GM06990 (cell line): ENCODE measurements around the gene CRYBA4.

Experiments
- DNase-seq: peaks from one replicate; pipeline ENCODE4 v3.0.0-alpha.2; 2011; ENCODE audit not compliant: insufficient read length; ENCODE audit errors: extremely low read depth
- H3K27me3 ChIP-seq: replicated peaks from 2 replicates; pipeline ENCODE4 v1.6.0; 2011; ENCODE audit warnings: low read length; ENCODE audit not compliant: control insufficient read depth, insufficient read depth
- H3K36me3 ChIP-seq: 2 replicates; pipeline ENCODE4 v1.5.1; 2011; ENCODE audit warnings: low read length; ENCODE audit not compliant: control insufficient read depth, insufficient read depth
- H3K4me3 ChIP-seq: replicated peaks from 2 replicates; pipeline ENCODE4 v1.5.1; 2011; ENCODE audit warnings: low read depth, mild to moderate bottlenecking, control low read depth, low read length
- TF ChIP-seq, protein P1 (sequence below): IDR thresholded peaks from 2 replicates; pipeline ENCODE4 v1.5.1; 2011; ENCODE audit warnings: low read length, control low read depth, mild to moderate bottlenecking, inconsistent platforms; ENCODE audit not compliant: insufficient read depth, poor library complexity, severe bottlenecking

Gene CRYBA4

DNA sequence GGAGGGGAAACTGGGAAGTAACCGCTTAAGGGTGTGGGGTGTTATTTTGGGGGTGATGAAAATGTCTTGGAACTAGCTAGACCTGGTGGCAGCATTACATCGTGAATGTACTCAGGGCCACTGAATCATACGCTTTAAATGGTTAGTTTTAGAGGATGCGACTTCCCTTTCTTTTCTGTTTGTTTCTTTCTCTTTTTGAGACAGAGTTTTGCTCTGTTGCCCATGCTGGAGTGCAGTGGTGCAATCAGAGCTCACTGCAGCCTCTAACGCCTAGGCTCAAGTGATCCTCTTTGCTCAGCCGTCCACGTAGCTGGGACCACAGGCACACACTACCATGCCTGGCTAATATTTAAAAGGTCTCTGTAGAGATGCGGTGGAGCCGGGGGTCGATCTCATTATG lies 30.1 kb downstream of the CRYBA4 start:
- TF ChIP-seq, protein P1, sequence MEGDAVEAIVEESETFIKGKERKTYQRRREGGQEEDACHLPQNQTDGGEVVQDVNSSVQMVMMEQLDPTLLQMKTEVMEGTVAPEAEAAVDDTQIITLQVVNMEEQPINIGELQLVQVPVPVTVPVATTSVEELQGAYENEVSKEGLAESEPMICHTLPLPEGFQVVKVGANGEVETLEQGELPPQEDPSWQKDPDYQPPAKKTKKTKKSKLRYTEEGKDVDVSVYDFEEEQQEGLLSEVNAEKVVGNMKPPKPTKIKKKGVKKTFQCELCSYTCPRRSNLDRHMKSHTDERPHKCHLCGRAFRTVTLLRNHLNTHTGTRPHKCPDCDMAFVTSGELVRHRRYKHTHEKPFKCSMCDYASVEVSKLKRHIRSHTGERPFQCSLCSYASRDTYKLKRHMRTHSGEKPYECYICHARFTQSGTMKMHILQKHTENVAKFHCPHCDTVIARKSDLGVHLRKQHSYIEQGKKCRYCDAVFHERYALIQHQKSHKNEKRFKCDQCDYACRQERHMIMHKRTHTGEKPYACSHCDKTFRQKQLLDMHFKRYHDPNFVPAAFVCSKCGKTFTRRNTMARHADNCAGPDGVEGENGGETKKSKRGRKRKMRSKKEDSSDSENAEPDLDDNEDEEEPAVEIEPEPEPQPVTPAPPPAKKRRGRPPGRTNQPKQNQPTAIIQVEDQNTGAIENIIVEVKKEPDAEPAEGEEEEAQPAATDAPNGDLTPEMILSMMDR: no peak
- DNase-seq: no peak
- peaks cover under 1% of the 10 kb centered on the region; the same call in 1 of the 2 replicates for H3K27me3 ChIP-seq
- no peaks in the 10 kb centered on the region for H3K36me3 ChIP-seq
- H3K4me3 ChIP-seq: no peak overlapping the region

DNA sequence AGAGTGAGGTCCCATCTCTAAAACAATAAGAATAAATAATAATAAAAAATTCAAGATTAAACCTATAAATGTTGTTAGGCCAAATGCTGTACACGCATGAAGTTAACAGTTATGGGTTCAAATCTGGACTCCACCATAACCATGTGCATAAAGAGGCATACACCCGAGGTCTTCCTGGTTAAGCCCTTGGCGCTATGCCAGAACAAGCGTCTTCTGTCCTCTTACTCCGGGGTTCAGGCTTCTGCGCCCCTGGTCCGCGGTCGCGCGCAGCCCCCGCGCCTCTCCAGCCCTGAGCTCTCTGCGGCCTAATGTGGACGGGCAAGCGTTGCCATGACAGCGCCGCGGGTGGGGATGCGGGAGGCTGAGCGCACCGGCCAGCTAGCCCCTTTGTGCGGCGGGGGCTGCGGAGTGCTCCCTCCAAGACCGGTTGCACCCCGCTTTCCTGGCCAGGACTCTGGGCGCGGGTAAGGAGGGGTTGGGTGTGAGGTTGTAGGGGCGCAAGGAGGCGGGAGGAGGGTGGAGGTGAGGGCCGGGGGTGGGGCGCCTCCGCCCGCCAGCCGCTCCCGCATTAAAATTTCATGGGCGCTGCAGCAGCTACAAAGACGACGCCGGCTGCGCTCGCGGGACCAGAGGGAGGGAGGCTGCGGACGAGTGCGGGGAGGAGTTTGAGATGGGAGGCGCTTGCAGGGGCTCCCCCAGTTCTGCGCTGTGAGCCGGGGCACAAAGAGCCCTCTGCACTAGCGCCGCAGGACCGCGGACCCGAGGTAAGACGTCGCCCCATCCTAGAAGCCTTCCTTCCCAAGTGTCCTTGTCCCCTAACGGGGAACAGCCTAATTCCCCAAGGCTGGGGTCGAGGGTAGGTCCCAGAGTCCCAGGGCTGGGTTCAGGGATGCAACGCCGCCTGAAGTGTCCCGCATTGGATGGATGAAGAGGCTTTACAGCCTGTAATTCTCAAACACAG lies 35.4 kb downstream of the CRYBA4 start, which contains the start of gene MIAT:
MIAT (plus strand) TSS at position 698 of the 961 bp plus-strand sequence.
- peak within 1 kb of the TSS; percentile 39 for H3K4me3 ChIP-seq
- H3K36me3 ChIP-seq: no peaks in the 10 kb centered on the region
- peak; percentile 73 for DNase-seq
- peaks cover 2% of the 10 kb centered on the region for H3K27me3 ChIP-seq
- TF ChIP-seq, protein P1: no peak

- Histone ChIP-seq H3K4me3 (peak overlapping the region; percentile 39), H3K27me3 (peaks cover 2% of the 10 kb centered on the region), H3K36me3 (no peaks in the 10 kb centered on the region)
- no peak for DNase-seq
- TF ChIP-seq, protein P1: no peak
Measured at GRCh38 chr22:26658161-26658560, 36.4 kb downstream of the CRYBA4 start.

DNA sequence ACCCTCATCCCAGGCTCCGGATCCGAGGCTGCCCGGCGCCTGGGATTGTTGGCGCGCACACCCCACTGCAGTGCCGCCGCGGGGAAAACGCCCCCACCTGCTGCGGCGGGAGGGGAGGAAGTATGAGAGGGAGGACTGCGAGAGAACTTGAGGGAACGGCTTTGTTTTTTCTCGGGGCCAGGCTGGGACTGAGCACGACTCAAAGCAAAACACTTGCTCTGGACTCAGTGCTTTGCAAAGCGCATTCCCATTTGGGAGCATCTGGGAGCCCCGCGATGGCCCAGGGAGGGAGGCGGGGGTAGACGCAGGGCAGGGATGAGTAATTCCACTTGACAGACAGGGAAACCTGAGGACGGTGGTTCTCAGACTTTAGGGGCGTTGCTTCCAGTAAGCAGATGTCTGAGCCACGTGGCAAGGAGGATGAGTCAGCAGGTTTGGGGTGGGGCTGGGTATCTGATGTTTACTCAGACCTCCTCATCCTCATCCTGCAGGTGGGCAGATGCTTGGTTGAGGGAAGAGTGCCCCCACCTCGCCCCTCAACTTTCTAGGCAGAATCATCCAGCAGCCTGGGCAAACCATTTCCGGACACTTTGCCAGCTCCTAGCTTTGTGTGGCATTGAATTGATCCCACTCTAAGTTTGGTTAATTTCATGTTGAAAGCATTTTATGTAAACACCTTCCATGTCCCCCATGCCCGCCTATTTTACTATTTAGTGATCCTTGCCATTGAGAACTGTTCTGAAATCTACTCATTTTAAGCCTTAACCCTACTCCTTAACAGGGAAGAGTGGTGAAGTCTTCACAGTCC lies 37.1 kb downstream of the CRYBA4 start:
- TF ChIP-seq, protein P1: no peak
- Histone ChIP-seq H3K27me3 (peaks cover 2% of the 10 kb centered on the region), H3K4me3 (peak overlapping the region; percentile 39), H3K36me3 (no peaks in the 10 kb centered on the region)
- peak; percentile 70 for DNase-seq

GRCh38 chr22:26660356-26660755 lies 38.6 kb downstream of the CRYBA4 start:
- Histone ChIP-seq H3K4me3 (no peak overlapping the region), H3K36me3 (no peaks in the 10 kb centered on the region), H3K27me3 (peaks cover 2% of the 10 kb centered on the region)
- TF ChIP-seq, protein P1: no peak
- no peak for DNase-seq
